Amniotic stem cell (primary cell): ENCODE data around the gene PUSL1.

Source experiments
- DNase-seq: peaks from one replicate; lab custom pipeline; 2025; lab: John Stamatoyannopoulos, UW

Gene PUSL1

GRCh38 chr1:1354271-1355247 lies 46.2 kb downstream of the PUSL1 start:
- no peak for DNase-seq

- no peak for DNase-seq
Observed at GRCh38 chr1:1355416-1355815, 47.0 kb downstream of the PUSL1 start.

GRCh38 chr1:1356166-1356795 lies 47.9 kb downstream of the PUSL1 start:
- no peak for DNase-seq

GRCh38 chr1:1356796-1357401 lies 48.5 kb downstream of the PUSL1 start:
- DNase-seq = no peak

GRCh38 chr1:1357871-1358432 lies 49.6 kb downstream of the PUSL1 start:
- no peak for DNase-seq

GRCh38 chr1:1358433-1359271 lies 50.3 kb downstream of the PUSL1 start, which contains the start of gene MXRA8:
TSS of gene MXRA8 (minus strand) at chr1:1358555. CDS start at chr1:1358504, 51 bp downstream.
- DNase-seq = peak; percentile 66

- DNase-seq = no peak
Observed at GRCh38 chr1:1359308-1359663, 50.9 kb downstream of the PUSL1 start.

- peak; percentile 71 for DNase-seq
Observed at GRCh38 chr1:1359664-1360468, 51.5 kb downstream of the PUSL1 start.

GRCh38 chr1:1360506-1361169 lies 52.2 kb downstream of the PUSL1 start:
- DNase-seq = peak; percentile 87
